Cardiac septum (tissue), 1 donor: ENCODE data around the gene CMTM2. TPM values are rescaled to one million over a fixed set of nuclear protein-coding genes. Genes with fewer than 3 reads are reported as not detected.
"Not testable (repeated sequence)": the region's sequence is repeated elsewhere in the genome, so short reads cannot be mapped to it uniquely, and the experiment has no call there.

ENCODE experiments used
- DNase-seq: peaks from one replicate; pipeline ENCODE4 v3.0.0-alpha.2; 2020; ENCODE audit warnings: low spot score
- intact Hi-C: fragments of 100-400 bp; cut with DNase I; formaldehyde crosslinking; loops from one replicate; pipeline ENCODE4 v1.14.0; 2022
- total RNA-seq: library from RNA; stranded (reverse); fragmentation: NEBNext Ultra II Directional; extraction: Animal tissue kit (Norgen Biotek cat#: 25700); gene quantifications from one replicate; pipeline ENCODE4 v1.2.1, GENCODE V29; 2021
- donor health status: DM: no; HTN: no; CAD: no.

The CMTM2 gene
- total RNA-seq, 1 donor from 2014 or later: 1.3 TPM

DNA sequence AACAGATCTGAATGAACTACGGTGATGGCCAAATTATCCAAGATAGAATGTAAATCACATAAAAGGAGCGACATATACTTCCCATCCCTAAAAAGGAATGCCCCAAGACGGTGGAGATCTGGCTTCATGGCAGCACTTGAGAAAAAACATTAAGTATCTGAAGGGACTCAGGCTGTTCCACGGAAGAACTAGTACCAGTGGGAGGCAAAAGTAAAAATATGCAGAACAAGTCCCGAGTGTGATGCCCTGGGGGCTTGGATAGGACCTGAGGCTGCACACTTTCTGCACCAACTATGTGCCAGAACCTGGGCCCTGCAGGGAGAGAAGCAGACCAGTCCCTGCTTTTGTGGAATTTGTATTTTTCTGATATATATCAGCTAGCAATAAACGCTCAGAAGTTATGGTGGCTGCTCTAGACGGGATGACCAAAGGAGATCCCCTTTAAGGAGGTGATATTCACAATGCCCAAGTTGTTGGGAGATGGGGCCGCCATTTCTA lies 27.4 kb upstream of the CMTM2 start:
- intact Hi-C loops: loop anchor here (2.0 kb wide), 1 partner anchor 35 kb away; no protein-coding TSS in a partner anchor
- no peak for DNase-seq

DNA sequence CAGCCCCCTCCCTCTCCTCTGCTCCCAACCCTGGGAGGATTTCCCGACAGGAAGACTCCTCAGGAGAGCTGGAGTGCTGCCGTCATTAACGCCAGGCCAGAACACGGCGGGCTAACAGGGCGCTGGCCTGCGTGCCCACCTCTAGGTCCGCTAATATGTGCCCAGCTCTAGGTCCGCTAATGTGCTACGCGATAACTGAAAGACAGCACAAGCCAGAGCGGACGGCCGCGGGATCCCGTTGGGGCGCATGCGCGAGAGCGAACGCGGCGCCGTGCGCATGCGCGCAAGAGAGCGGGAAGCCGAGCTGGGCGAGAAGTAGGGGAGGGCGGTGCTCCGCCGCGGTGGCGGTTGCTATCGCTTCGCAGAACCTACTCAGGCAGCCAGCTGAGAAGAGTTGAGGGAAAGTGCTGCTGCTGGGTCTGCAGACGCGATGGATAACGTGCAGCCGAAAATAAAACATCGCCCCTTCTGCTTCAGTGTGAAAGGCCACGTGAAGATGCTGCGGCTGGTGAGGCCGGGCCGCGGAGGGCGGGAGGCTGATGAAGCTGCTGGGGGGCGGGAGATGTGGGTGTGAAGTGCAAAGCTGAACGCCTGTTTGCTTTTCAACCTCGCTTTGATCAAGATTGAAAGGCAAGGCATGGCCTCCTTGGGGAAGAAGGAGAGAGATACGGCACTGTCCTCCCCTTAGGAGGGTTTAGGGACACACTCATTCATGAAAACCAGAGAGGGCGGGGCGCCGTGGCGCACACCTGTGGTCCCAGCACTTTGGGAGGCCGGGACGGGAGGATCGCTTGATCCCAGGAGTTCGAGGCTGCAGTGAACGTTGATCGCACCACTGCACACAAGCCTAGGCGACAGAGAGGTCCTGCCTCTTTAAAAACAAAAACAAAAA lies 26.7 kb upstream of the CMTM2 start, which contains the start of gene CKLF:
Gene CKLF (plus strand): TSS at position 291 of the 892 bp plus-strand sequence. CDS start 140 bp downstream, at position 431.
- peak; percentile 95 for DNase-seq
- intact Hi-C loops: no loop called here

GRCh38 chr16:66553223-66553622 lies 26.0 kb upstream of the CMTM2 start:
- no peak for DNase-seq
- intact Hi-C loops: no loop called here

GRCh38 chr16:66554021-66554420 lies 25.2 kb upstream of the CMTM2 start:
- intact Hi-C loops: no loop called here
- no peak for DNase-seq

DNA sequence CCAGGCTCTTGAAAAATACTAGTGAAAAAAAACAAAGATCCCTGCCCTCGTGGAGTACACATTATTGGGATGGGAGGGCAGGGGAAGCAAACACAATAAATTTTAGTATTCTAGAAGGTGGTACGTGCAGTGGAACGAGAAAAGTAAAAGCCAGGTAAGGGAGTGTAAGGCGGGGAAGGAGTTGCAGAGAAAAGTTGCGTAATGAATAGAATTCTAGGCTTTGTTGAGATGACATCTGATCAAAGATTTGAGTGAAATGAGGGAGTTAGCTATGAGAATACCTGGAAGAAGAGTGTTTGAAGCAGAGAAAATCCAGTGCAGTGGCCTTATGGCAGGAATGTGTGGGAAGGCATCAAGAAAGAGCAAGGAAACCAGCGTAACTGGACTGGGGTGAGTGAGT lies 24.8 kb upstream of the CMTM2 start:
- intact Hi-C loops: no loop called here
- DNase-seq: no peak

DNA sequence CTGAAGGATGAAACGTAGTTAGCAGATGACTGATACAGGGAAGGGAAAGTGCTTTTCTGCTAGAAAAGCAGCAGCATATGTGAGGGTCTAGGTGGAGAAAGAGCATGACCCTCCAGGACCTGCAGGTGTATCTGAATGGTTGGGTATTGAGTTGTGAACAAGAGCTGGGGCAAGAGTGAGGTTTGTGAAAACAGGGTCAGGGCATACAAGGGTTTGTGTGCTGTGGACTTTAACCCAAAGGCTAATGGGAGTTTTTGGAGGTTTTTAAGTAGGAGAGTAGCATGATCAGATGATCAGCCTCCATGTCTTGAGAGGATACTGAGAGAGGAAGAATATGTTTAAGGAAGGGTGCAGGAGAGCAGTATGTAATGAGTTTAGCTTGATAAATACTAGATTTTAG lies 19.2 kb upstream of the CMTM2 start:
- intact Hi-C loops: no loop called here
- no peak for DNase-seq

- intact Hi-C loops: no loop called here
Measured at GRCh38 chr16:66561381-66562080, 17.7 kb upstream of the CMTM2 start.

DNA sequence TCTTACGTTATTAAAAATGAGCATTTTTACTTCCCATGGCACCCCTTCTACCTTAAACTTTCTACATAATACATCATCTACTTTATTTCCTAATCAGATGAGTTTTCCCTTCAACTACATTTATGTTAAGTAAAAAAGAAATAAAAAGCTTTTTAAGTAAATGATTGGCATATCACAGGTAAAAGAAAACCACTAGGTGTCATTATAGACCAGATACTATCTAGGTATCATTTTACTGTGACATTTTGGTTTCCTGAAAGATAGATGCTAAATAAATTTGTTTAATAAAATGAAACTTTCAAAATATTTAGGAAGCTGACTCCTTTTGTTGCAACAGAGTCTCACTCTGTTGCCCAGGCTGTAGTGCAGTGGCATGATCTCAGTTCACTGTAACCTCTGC lies 16.9 kb upstream of the CMTM2 start:
- intact Hi-C loops: no loop called here
- DNase-seq: no peak

More at GRCh38 chr16:66561381-66562080, 17.7 kb upstream of the CMTM2 start:
- no peak for DNase-seq

GRCh38 chr16:66562986-66563385 lies 16.3 kb upstream of the CMTM2 start:
- intact Hi-C loops: no loop called here
- DNase-seq: no peak

- intact Hi-C loops: no loop called here
- DNase-seq: no peak
Measured at GRCh38 chr16:66563574-66564334, 15.5 kb upstream of the CMTM2 start.

GRCh38 chr16:66566051-66566901 lies 13.0 kb upstream of the CMTM2 start, which contains the start of gene CMTM1:
CMTM1 (plus strand) TSS chr16:66566439; CDS start chr16:66566514, 75 bp downstream.
- intact Hi-C loops: no loop called here

DNA sequence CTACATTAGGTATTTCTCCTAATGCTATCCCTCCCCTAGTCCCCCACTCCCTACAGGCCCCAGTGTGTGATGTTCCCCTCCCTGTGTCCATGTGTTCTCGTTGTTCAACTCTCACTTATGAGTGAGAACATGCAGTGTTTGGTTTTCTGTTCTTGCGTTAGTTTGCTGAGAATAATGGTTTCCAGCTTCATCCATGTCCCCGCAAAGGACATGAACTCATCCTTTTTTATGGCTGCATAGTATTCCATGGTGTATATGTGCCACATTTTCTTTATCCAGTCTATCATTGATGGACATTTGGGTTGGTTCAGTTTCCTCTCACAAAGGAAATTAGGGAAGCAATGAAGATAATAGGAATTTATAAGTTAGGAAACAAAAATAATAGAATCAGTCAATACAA lies 12.0 kb upstream of the CMTM2 start:
- DNase-seq, intact Hi-C loops: not testable (repeated sequence)

More at GRCh38 chr16:66566051-66566901, 13.0 kb upstream of the CMTM2 start, which contains the start of gene CMTM1:
- DNase-seq: no peak

- intact Hi-C loops: no loop called here
Measured at GRCh38 chr16:66568355-66568754, 10.9 kb upstream of the CMTM2 start.

GRCh38 chr16:66569131-66569530 lies 10.1 kb upstream of the CMTM2 start:
- intact Hi-C loops: no loop called here
- DNase-seq: no peak

More at GRCh38 chr16:66568355-66568754, 10.9 kb upstream of the CMTM2 start:
- DNase-seq: no peak

- intact Hi-C loops: no loop called here
- DNase-seq: no peak
Measured at GRCh38 chr16:66569827-66570405, 9.3 kb upstream of the CMTM2 start.

- intact Hi-C loops: no loop called here
- DNase-seq: no peak
Measured at GRCh38 chr16:66572356-66572755, 6.9 kb upstream of the CMTM2 start.

DNA sequence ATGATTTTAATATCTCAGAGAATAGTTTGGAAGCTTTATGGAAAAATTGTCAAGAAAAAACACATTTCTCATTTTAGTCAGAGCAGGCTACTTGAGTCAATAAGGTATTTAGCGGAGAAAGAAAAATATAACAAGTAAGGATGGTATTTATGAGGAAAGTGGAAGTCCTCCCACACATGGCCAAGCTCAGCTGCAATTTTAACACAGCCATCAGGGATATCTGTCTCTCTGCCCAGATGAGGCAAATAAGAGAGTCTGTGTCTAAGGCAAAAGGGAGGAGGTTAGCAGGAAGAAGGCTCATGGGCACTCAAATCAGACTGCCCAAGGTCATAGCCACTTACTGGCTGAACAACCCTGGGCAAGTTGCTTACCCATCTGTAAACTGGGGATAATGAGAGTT lies 5.2 kb upstream of the CMTM2 start:
- intact Hi-C loops: no loop called here

GRCh38 chr16:66574531-66574930 lies 4.7 kb upstream of the CMTM2 start:
- intact Hi-C loops: no loop called here
- DNase-seq: no peak

More for the DNA sequence above, 5.2 kb upstream of the CMTM2 start:
- DNase-seq: no peak
